AG08396 (cell line): ENCODE data around the gene PLB1.

Experiments used
- DNase-seq: peaks from one replicate; pipeline ENCODE4 v3.0.0; 2012; ENCODE audit warnings: low spot score, mixed read lengths

The PLB1 gene, protein sequence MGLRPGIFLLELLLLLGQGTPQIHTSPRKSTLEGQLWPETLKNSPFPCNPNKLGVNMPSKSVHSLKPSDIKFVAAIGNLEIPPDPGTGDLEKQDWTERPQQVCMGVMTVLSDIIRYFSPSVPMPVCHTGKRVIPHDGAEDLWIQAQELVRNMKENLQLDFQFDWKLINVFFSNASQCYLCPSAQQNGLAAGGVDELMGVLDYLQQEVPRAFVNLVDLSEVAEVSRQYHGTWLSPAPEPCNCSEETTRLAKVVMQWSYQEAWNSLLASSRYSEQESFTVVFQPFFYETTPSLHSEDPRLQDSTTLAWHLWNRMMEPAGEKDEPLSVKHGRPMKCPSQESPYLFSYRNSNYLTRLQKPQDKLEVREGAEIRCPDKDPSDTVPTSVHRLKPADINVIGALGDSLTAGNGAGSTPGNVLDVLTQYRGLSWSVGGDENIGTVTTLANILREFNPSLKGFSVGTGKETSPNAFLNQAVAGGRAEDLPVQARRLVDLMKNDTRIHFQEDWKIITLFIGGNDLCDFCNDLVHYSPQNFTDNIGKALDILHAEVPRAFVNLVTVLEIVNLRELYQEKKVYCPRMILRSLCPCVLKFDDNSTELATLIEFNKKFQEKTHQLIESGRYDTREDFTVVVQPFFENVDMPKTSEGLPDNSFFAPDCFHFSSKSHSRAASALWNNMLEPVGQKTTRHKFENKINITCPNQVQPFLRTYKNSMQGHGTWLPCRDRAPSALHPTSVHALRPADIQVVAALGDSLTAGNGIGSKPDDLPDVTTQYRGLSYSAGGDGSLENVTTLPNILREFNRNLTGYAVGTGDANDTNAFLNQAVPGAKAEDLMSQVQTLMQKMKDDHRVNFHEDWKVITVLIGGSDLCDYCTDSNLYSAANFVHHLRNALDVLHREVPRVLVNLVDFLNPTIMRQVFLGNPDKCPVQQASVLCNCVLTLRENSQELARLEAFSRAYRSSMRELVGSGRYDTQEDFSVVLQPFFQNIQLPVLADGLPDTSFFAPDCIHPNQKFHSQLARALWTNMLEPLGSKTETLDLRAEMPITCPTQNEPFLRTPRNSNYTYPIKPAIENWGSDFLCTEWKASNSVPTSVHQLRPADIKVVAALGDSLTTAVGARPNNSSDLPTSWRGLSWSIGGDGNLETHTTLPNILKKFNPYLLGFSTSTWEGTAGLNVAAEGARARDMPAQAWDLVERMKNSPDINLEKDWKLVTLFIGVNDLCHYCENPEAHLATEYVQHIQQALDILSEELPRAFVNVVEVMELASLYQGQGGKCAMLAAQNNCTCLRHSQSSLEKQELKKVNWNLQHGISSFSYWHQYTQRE (N-terminal part only)

DNA sequence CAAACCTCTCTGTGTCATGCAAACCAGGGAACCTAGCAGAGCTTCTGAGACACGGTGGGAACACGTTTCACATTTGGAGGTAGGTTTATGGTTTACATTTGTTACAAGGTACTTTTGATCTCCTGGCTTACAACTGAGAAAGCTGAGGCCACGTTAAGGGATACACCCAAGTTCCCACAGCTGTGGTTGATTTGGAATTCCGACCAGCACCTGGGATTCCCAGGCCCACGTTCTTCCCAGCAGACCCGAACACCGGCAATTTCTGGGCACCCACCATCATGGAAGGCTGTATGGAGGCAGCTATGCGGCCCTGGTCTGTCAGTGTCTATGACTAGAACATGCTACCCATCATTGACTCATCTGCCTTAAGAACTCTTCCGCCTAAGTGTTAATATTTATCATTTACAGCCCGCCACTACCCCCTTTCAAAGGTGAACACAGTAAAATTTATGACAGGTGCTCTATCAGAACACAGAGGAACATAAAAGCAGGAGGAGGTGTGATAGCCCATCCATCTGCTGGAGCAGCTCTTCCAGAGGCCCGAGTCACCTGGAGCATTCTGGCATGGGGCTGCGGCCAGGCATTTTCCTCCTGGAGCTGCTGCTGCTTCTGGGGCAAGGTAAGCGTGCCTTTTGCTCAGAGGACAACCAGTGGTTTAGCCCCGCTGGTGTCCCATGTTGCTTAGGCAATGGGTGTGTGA, at the start of gene PLB1:
TSS of gene PLB1 (plus strand) at position 510 of the 700 bp plus-strand sequence. CDS start at position 565, 55 bp downstream.
- DNase-seq: no peak

DNA sequence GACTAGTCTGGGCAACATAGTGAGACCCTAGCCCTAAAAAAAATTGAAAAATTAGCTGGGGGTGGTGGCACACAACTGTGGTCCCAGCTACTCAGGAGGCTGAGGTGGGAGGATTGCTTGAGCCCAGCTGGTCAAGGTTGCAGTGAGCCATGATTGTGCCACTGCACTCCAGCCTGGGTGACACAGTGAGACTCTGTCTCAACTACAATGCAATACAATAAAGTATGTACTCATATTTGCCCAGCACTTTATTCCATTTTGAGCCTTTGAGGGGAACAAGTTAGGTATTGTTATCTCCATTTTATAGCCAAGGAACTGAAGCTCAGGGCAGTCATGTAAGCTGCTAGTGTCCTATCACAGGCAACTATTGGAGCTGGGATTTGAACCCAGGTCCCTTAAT, 49.3 kb upstream of the PLB1 start:
- DNase-seq: no peak

DNA sequence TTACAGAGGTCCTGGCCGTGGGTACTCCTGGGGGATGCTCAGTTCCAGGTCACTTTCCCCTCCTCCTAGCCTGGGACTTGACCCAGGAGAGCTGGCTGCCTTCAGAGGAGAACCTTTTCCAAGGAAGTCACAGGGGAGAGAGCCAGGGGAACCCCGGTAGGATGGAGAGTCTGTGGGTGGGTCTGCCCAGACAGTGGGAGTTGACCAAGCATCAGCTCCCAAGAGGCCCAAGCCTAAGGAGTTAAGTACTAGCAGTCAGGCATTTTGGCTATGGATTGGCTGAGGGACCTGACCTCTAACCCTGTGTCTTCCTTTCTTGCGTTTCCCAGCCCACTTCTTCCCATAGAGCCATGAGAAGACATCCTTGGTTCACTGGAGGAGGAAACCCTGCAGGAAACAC, 48.8 kb upstream of the PLB1 start:
- no peak for DNase-seq

DNA sequence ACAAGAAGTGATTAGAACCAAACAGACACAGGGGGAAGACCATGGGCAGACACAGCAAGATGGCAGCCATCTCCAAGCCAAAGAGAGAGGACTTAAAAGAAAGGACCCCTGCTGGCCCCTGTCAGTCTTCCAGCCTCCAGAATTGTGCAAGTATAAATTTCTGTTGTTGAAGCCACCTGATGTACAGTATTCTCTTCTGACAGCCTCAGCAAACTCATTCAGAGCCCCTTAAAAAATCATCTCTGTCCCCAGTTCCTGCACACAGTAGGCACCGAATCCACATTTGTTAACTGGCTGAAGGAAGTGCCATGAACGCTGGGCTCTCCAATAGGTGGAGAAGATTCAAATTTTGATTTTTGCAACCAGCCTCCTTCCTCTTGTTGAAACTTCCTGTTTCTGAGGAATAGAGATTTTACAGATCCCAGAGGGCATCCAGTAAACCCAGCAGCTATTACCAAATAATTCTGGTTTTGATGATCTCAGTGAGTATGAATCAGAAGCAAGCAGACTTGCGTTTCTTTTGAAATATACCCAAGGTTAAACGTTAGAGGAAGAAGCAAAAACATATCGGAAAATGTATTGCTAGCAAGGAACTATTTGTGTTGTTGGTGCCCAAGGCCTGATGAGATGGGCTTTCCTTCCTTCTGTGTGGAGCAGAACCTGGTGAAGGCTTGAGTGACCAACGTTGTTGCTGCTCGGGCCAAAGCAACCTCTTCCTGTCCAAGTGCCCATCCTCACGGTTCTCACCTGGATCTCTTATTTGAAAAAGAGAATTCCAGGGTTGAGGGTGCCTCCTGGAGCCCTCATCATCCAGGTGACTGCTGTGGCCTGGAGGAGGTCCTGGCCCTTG, 47.7 kb upstream of the PLB1 start:
- peak; percentile 52 for DNase-seq

DNA sequence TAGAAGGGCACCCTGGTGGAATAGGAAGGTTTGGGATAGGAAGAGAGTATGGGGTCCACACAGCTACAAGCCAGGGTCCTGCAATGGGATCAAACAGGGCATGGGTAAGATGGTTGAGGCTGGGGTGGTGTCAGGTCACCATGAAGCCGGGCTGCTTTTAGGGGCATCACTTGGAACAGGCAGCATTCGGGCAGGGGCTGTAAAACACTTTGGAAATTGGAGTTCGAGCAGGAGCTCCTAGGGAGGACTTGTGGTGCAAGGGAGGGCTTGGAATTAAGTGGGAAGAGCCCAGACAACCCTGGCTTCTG, 47.1 kb upstream of the PLB1 start:
- DNase-seq: no peak

DNA sequence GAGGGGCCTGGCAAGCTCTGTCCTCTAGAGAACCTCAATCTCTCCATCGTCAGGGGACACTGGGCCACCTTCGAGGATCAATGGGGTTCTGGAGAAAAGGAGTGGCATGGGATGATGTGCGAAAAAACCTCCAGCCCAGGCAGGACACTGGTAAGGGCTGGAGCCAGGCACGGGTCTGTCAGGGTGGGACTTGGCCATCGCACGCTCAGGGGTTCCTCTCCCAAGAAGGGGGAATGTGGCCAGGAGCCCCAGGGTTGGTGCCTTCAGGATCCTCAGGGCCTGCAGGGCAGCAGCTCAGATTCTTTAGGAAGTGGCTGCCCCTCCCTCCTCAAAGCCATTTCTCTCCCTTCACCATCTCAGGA, 46.8 kb upstream of the PLB1 start:
- no peak for DNase-seq

DNA sequence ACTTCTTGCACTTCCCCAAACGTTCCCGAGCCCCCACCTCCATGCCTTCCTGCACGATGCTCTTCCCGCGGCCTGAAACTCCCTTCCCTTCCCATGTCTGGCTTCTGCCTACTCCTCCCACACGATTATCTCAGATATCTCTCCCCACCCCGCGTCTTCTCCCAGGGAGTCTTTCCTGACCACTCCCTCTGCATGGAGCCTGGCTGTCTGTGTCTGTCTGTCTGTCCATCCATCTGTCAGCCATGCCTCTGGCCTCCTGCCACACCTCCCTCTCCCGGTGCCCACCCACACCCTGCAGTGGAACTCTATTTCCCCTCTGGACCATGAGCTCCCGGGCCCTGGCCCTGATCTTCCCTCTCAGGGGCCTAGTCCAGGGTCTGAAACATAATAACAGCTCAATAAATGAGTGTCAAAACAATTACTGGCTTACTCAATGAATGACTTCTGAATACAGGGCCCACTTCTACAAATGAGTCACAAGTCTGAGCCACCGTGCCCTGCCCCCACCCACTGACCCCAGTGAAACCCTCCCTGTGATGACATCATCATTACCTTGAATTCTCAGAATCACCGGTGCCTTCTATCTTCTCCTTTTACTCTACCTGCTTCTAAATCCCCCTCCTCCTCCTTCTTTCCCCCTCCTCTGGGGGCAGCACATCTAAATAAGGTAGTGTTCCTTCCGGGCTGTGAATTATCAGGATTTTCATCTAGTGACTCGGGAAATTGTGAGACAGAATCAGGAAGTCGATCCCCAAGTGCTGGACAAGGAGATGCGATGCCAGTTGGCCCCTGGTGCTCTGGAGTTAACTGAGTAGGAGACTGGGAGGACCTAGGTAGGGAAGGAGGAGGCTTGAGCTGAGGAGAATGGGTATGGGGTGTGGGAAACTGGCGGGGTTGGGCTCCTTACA, 46.1 kb upstream of the PLB1 start:
- DNase-seq: no peak

DNA sequence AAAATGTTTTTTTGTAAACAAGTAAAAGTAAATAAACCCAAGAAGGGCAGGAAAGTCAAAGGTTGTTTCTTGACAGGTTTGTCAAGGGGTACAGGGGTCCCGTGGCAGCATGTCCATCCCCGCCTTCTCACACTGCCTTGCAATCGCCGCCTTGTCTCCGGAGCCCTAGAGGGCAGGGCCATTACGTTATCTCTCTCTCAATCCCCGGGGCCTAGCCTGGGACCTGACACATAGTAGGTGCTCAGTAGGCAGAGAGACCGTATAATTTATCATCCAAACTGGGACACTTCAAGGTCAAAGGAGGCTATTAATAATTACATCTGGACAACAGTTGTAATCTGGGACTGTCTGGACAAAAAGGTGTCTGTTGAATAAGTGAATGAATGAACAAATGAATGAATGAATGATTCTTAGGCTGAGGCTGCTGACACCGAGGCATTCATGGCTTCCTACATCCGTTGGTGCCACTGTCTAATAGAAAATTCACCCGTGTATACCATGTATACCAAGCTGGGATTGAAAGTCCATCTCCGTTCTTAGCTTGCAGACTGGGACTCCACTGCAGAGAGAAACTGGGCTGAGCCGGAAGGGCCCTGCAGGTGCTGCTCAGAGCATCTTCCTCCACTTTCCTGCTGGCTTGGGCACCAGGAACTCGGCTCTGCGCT, 44.8 kb upstream of the PLB1 start:
- DNase-seq: no peak

DNA sequence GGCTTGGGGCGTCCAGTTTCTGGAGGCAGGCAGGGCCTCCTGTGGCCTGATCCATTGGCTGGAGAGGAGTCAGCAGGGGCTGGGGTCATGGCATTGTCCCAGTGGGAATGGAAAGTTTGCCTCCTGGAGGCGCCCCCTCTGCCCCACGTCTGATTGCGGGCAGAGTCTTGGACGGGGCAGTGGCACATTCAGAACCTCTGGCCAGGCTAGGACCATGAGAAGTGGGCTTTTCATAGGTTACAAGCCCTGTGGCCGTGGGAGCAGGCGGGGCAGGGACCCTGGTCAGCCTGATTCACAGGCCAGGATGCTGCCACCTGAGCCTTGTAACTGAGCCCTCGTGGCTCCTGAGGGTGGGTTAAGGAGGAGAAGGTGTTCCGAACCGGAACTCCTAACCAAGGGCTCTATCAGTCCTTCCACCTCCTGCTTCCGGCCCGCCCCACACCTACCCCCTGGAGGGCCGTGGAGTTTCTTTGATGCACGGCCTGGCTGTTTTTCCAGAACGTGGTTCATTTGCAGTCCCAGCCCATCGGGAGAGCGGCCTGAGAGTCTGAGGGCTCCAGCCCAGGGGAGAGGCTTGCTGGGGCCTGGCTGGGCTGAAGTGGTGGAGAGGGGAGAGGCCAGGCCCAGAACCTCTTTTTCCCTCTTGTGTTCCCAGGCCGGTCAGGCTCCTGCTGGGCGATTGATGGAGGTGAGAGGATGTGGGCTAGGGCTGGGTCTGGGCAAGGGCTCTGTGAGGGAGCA, 43.9 kb upstream of the PLB1 start:
- DNase-seq: no peak

DNA sequence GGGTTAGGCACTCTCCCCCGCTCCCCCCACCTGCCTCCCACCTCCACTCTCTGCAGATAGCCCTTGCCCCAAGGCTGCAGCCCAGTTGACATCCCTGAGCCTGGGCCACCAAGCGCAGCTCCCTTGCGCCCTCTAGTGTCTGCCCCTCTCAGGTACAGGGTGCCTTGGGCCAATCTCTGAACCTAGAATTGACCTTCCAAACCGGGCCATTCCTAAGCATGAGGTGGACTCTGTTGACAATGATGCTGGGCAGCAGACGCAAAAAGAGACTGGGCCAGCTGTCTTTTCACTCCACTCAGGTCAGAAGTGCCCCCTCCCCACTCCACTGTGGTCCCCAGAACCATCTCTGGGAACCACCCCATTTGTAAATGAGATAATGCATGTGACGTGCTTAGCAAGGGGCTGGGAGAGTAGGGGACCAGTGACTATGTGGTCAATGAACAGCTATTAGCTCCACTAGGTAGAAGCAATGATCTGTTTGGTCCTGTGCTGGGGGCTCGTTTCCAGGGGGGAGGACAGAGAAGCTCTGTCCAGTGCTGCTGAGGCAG, 43.3 kb upstream of the PLB1 start:
- peak; percentile 75 for DNase-seq

DNA sequence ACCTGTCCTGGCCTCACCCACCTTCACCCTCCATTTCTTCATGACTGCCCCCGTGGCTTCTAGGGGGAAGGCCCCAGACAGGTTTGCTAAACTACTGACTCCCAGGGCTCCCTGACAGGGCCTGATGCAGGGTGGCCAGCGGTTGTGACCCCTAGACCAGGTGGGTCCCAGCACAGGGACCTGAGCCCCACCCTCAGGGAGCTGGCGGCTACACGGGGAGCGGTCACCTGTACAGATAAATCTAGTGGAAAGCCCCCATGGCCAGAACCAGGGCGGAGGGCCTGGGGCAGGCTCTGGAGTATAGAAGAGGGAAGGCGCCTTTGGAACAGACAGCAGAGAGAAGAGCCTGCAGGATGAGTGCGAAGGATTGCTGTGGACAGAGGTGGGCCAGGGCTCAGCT, 42.5 kb upstream of the PLB1 start:
- no peak for DNase-seq

DNA sequence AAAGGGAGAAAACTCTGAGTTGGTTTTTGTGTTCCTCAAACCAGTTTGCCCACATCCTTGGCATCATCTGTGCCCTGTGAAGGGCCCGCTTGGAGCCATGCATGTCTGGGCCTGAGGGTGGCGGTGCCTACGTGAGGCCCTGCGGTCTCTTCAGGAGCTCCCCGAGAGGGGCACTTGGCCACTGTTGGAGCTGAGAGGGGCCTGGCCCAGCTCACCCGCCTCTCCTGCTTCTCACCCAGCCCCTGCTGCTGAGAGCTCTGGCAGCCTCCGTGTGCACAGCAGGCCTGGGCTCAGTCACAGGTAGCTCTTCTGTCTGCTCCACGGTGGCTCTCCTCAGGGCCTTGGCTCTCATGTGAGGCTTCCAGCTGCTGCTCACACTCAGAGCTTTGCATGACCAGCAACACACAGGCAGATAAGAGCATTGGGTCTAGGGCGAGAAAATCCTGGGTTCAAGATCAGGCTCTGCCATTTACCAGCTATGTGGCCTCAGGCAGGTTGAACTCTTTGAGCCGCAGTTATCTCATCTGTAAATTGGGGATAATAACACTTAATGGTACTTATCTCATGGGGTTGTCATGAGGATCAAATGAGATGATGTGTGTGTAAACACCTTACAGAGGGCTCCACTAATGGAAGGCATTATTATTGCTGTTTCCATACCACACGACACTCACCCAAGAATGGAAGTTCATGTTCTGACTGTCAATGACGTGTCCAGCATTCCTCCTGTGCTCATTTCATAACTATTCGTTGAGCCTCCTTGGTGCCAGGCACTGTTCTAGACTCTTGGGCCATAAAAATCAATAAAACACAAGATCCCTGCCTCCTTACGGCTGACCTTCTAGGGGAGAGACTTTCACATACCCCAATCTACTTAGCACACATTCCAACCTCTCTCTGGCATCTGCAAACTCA, 41.6 kb upstream of the PLB1 start:
- no peak for DNase-seq

DNA sequence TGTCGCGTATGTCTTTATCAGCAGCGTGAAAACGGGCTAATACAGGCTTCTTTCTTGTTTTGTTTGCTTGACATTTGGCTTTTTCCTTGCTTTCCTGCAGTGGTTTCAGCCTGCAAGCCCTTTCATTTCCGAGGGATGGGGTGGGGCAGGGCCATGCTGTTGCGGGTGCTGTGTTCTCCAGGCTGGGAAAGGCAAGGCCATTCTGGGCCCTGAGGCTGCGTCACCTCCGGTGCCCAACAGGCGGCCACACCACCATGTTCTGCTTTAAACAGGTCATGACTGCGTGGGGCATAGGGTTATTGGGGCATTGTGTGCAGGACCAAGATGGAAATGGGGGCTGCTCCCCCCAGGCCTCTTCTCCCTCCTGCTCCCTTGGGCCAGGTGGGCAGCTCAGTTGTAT, 38.6 kb upstream of the PLB1 start:
- DNase-seq: no peak

DNA sequence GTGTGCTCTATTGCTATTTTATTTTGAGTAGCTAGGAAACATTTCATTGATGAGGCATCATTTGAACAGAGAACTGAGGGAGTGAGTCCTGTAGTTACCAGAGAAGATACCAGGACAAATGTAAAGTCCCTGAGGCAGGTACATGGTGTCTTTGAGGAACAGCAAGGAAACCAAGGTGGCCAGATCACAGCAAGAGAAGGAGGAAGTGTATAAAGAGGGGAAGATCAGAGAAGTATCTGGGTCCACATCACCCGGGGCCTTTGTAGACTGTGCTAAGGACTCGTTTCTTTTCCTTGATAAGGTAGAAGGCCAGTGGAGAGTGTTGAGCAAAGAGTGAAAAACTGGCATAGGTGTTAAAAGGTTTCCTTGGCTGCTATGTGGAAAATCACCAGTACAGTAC, 34.8 kb upstream of the PLB1 start:
- no peak for DNase-seq

DNA sequence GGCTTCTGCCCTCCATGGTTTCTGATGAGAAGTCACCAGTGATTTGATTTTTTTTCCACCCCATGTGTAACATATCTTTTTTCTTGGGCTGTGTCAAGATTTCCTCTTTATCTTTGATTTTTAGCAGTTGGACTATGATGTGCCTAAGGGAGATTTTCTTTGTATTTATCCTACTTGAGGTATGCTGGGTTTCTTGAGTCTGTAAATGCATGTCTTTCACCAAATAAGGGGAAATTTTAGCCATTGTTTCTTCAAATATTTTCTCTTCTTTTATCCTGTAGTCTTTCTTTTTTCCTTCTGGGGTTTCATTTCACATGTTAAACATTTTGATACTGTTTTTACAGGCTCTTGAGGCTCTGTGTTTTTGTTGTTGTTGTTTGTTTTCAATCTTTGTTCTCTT, 33.7 kb upstream of the PLB1 start:
- no peak for DNase-seq

DNA sequence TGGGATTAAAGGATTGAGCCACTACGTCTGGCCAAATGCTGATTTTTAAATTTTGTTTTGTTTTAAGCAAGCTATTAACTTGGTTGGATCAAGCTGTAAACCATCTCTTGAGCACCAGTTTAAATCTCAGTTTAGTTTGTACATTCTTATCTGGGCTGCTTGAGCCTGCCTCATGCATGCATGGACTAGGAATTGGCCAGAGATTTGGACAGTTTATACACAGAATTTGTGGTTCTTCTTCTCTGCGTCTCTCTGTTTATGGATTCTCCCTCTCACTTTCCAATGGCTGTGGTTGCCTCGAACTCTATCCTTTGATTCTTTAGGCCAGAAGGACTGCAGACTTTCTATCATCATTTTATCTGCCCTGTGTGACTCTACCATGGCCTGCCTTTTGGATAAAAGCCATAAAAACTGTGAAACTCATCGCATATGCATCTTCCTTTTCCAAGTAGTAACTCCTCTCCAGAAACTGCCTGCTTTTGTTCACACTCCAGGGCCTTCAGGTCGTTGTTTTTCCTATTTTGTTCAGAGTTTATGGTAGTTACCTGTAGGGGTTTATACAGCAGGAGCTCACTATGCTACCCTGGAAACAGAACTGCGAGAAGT, 32.5 kb upstream of the PLB1 start:
- no peak for DNase-seq

DNA sequence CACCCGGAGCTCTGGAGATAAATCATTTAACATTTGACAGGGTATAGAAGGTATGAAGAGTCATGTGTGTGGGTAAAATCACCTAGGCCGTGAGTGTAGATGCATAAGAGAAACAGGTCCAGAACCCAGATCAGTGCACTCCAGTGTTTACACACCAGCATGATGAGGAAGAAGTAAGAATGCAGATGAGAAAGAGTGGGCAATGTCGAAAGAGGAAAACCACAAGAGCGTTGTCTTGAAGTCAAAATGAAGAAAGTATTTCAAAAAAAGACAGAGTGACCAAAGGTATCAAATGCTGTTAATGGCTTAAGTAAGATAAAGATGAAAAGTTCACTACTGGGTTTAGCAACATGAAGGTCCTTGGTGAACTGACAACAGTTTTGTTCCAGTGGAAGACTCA, 32.0 kb upstream of the PLB1 start:
- no peak for DNase-seq
